ENCODE measurements around the gene SDC1. TPM values are rescaled to one million over a fixed set of nuclear protein-coding genes. Genes with fewer than 3 reads are reported as not detected.

Gene SDC1
- total RNA-seq, 1 experiment from 2014 or later = 22.3 TPM

GRCh38 chr2:20198796-20199632 lies 25.9 kb downstream of the SDC1 start:
- H3K27ac Mint-ChIP-seq = no peak overlapping the region

More at GRCh38 chr2:20198796-20199632, 25.9 kb downstream of the SDC1 start:
- Histone ChIP-seq H3K9me3 (ENCODE audit: control insufficient read depth, low read depth, low read length) (no peaks in the 10 kb centered on the region), H4K5ac (ENCODE audit: insufficient read length, low read depth, low read length) (no peak overlapping the region), H3T11ph (ENCODE audit: low read length) (no peak overlapping the region), H3K4ac (ENCODE audit: low read depth, low read length) (no peak overlapping the region), H2AK5ac (ENCODE audit: insufficient read length, low read length) (no peak overlapping the region), H3K4me1 (ENCODE audit: insufficient read depth, low read length) (no peaks in the 10 kb centered on the region; the same call in 1 of the 2 replicates), H2BK5ac (ENCODE audit: insufficient read length, low read length) (no peak overlapping the region), H2BK120ac (ENCODE audit: low read depth, low read length, poor library complexity, severe bottlenecking) (no peak overlapping the region), H3K23me2 (ENCODE audit: insufficient read length, low read depth, low read length, poor library complexity, severe bottlenecking) (no peaks in the 10 kb centered on the region), H3K4me2 (ENCODE audit: insufficient read depth, insufficient read length, low read length) (no peak overlapping the region), H2BK15ac (ENCODE audit: low read depth, low read length) (no peak overlapping the region), H4K20me1 (ENCODE audit: control insufficient read depth, insufficient read depth, insufficient read length) (no peaks in the 10 kb centered on the region), H3K18ac (ENCODE audit: insufficient read length, low read depth, low read length) (no peak overlapping the region), H3K23ac (ENCODE audit: insufficient read length, low read depth, low read length) (no peak overlapping the region), H3K79me1 (ENCODE audit: insufficient read depth, low read depth, low read length, poor library complexity, severe bottlenecking) (no peaks in the 10 kb centered on the region), H3K9ac (ENCODE audit: extremely low read depth, insufficient read length, low read length) (no peak overlapping the region), H3K27ac (ENCODE audit: insufficient read length, low read depth, low read length) (no peak overlapping the region), H3K79me2 (ENCODE audit: insufficient read depth, low read length) (no peaks in the 10 kb centered on the region), H4K8ac (replicated peaks; ENCODE audit: insufficient read length, low read depth, low read length) (no peak overlapping the region), H4K91ac (ENCODE audit: insufficient read length, low read depth, low read length) (no peak overlapping the region), H2BK20ac (ENCODE audit: low read depth, low read length, poor library complexity, severe bottlenecking) (no peak overlapping the region), H3K14ac (ENCODE audit: insufficient read depth, low read length) (no peak overlapping the region; the same call in 1 of the 2 replicates), H3K27me3 (ENCODE audit: insufficient read depth, low read length) (no peaks in the 10 kb centered on the region), H3K56ac (ENCODE audit: insufficient read length, low read depth, low read length) (no peak overlapping the region), H2AFZ (ENCODE audit: low read length) (no peak overlapping the region), H2BK12ac (ENCODE audit: insufficient read length, low read depth, low read length) (no peak overlapping the region)
- Mint-ChIP-seq H3K36me3 (ENCODE audit: insufficient read depth in 1 of 3, low read depth in 3 of 3) (peaks cover 25 to 37% (median 34%) of the 10 kb centered on the region in 3 experiments), H3K4me1 (peaks cover 12 to 18% of the 10 kb centered on the region in 2 experiments), H3K9me3 (no peaks in the 10 kb centered on the region; a peak in 1 of 5 replicates), H3K4me3 (no peak overlapping the region), H3K27me3 (ENCODE audit: low read depth) (no peaks in the 10 kb centered on the region)
- WGBS (ENCODE audit: extremely low coverage, insufficient read length, low lambda C conversion rate) = no CpG with 5 or more reads among the region's 14 CpGs
- no peak for DNase-seq
- no peak for TF ChIP-seq CTCF (conservative IDR thresholded peaks at IDR 0.05)
